Right lobe of liver (tissue), 6 donors: ENCODE results near the gene SLC13A4. TPM values are rescaled to one million over a fixed set of nuclear protein-coding genes. Genes with fewer than 3 reads are reported as not detected.

Experiments used
- ATAC-seq, 4 donors: fragments of 200-7000 bp; cut with Tn5 transposase; one replicate each; pipeline ENCODE4 v1.9.1; 2020; ENCODE audit warnings: mild to moderate bottlenecking in 4 of 4, moderate library complexity in 4 of 4
- DNase-seq, 3 donors: peaks; one replicate each; pipeline ENCODE4 v3.0.0-alpha.2; 2020
- H3K27ac ChIP-seq, 3 donors: fragments of 200-600 bp; one replicate each; pipeline ENCODE4 v1.8.0; 2022
- H3K27me3 ChIP-seq, 2 donors: fragments of 200-600 bp; one replicate each; pipeline ENCODE4 v1.8.0; 2022
- H3K36me3 ChIP-seq, 4 donors: fragments of 200-600 bp; sonication (generic) in 1 of 4; one replicate each; pipeline versions ENCODE4 v1.5.1 to v1.8.0; 2017 to 2022; ENCODE audit warnings: control low read depth in 1 of 4
- H3K4me1 ChIP-seq, 4 donors: fragments of 200-600 bp; sonication (generic) in 1 of 4; one replicate each; pipeline versions ENCODE4 v1.5.1 to v1.8.0; 2017 to 2022; ENCODE audit warnings: control low read depth in 1 of 4
- H3K4me3 ChIP-seq, 3 donors: fragments of 200-600 bp; one replicate each; pipeline ENCODE4 v1.8.0; 2022
- H3K9me3 ChIP-seq, 4 donors: fragments of 200-600 bp; sonication (generic) in 1 of 4; one replicate each; pipeline versions ENCODE4 v1.5.1 to v1.8.0; 2017 to 2022; ENCODE audit warnings: control low read depth in 1 of 4
- POLR2A ChIP-seq: fragments of 450-650 bp; IDR thresholded peaks from one replicate; pipeline ENCODE4 v1.6.1; 2017; ENCODE audit warnings: antibody characterized with exemption, mild to moderate bottlenecking
- WGBS: methylation state at CpG from one replicate; pipeline ENCODE4 v1.1.6; 2018; ENCODE audit warnings: low coverage, low lambda C conversion rate; ENCODE audit not compliant: insufficient coverage; ENCODE audit errors: missing lambda C conversion rate; 5-methylcytosine and 5-hydroxymethylcytosine counted together
- intact Hi-C, 2 donors: fragments of 100-400 bp; cut with DNase I; formaldehyde crosslinking; loops; one replicate each; pipeline versions ENCODE4 v1.11.2 to v1.14.1; 2022
- total RNA-seq, 6 experiments: library from RNA; depleted of rRNA in 2 of 6; stranded (reverse); fragments of >200 nt in 2 of 6; fragmentation: NEBNext Ultra II Directional in 3 of 6; extraction: Animal tissue kit (Norgen Biotek cat#: 25700) in 3 of 6; gene quantifications; one replicate each; pipeline versions ENCODE4 v1.1.0 to v1.2.4, GENCODE V29; 2016 to 2023
- TF ChIP-seq, protein P1 (sequence below), 4 donors: fragments of 200-600 bp in 3 of 4; fragments of 450-650 bp in 1 of 4; IDR thresholded peaks; one replicate each; pipeline versions ENCODE4 v1.5.1 to v1.8.0; 2016 to 2022; ENCODE audit warnings: antibody characterized with exemption in 4 of 4, mild to moderate bottlenecking in 2 of 4
- donor health status: DM: no; HTN: yes; CAD: no.
- donor health status: DM: no; HTN: no; CAD: no.
- donor health status: DM: no; HTN: no; CAD: no.
- donor health status: DM: no; HTN: yes; CAD: no.
- donor health status: DM: no; HTN: yes; CAD: no.

The SLC13A4 gene
- total RNA-seq, 6 experiments from 2014 or later = 0.09 to 0.25 (median 0.18) TPM; not detected in 2

DNA sequence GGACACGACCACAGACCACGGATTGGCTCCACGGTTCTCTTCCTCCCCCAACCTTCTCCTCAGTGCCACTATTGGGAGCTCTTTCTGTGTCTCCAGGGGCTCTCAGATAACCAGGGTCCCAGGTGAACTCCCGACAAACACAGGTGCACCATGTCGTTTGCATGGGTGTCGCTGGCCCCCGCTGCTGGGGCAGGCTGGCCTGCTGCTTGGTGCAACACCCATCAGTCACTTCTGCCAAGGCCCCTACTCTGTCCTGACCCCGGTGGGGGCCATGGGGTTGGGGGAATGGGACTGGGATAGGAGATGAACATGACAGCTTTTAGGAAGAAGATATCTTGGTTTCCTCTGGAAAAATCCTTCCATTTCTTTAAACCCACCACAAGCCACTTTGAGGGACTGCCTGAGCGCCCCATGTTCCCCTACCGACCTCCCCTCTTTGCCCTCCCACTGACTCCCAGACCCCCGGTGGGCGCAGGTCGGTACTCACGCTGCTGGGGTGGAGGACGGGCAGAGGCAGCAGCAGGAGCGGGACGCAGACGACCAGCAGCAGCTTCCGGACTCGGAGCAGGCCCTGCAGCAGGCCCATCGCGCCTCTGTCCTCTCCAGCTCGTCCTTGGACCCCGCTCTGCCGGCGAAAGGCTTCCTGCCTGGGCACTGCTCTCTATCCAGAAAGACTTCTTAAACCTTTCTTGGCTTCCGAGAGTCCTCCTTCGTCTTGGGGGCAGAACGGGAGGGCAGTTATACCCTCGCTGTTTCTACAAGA lies 894 bp downstream of the SLC13A4 start:
- WGBS = 78% methylated on average over 7 of the region's 30 CpGs
- Histone ChIP-seq H3K4me1 (no peaks in the 10 kb centered on the region), H3K4me3 (no peak overlapping the region), H3K27ac (no peak overlapping the region), H3K9me3 (no peaks in the 10 kb centered on the region), H3K27me3 (no peaks in the 10 kb centered on the region), H3K36me3 (no peaks in the 10 kb centered on the region)
- DNase-seq (no peak), ATAC-seq (peak in 1 of 4 donors; percentile 18)
- no peak for TF ChIP-seq POLR2A
- TF ChIP-seq, protein P1, sequence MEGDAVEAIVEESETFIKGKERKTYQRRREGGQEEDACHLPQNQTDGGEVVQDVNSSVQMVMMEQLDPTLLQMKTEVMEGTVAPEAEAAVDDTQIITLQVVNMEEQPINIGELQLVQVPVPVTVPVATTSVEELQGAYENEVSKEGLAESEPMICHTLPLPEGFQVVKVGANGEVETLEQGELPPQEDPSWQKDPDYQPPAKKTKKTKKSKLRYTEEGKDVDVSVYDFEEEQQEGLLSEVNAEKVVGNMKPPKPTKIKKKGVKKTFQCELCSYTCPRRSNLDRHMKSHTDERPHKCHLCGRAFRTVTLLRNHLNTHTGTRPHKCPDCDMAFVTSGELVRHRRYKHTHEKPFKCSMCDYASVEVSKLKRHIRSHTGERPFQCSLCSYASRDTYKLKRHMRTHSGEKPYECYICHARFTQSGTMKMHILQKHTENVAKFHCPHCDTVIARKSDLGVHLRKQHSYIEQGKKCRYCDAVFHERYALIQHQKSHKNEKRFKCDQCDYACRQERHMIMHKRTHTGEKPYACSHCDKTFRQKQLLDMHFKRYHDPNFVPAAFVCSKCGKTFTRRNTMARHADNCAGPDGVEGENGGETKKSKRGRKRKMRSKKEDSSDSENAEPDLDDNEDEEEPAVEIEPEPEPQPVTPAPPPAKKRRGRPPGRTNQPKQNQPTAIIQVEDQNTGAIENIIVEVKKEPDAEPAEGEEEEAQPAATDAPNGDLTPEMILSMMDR (IDR thresholded peaks at IDR 0.05) = no peak
- intact Hi-C loops = no loop called here

DNA sequence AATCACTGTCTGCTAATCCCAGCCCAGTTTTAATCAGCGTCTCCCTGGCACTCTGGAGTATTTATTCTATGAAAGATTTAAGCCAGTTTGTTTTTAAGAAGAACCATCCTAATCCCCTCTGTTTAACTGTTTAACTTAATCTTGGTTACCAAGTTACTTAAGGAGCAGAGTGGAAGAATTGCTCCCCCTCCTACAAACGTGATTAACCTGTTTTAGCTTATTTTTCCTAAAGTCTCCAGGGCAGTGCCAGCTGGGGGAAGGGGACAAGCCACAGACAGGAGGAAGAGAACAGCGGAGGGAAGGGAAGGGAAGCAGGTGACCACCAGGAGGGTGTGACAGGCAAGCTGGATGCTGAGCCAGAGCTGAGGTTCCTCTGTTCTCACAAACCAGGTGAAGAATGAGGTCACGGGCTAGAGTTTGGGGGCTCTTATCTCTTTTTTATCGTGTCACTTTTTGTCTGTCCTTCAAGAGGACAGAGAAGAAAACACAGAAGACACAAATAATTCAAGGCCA lies 1.7 kb downstream of the SLC13A4 start:
- Histone ChIP-seq H3K36me3 (no peaks in the 10 kb centered on the region), H3K27ac (no peak overlapping the region), H3K4me1 (no peaks in the 10 kb centered on the region), H3K27me3 (no peaks in the 10 kb centered on the region), H3K9me3 (no peaks in the 10 kb centered on the region), H3K4me3 (no peak overlapping the region)
- ATAC-seq (no peak), DNase-seq (no peak)
- TF ChIP-seq POLR2A = no peak
- TF ChIP-seq, protein P1 (IDR thresholded peaks at IDR 0.05) = no peak
- WGBS = 32% methylated on average over 4 of the region's 5 CpGs
- intact Hi-C loops = no loop called here

DNA sequence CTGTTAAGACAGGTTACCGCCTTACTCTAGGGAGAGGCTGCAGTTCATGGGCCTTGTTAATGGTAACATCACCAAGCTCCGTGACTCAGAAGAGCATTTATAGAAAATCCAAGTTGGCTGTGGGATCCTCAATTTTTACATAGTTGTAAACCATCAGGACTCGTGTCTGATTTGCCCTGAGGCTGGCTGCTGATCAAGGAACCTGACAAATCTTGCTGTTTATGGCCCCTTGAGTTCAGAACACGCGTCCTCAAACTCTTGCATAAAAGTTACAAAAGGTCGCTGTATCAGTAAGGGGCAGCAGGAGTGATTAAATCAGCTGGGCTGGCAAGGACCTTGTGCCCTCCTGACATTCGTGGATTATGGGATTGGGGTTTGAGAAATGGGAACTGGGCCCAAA lies 4.6 kb downstream of the SLC13A4 start:
- no peaks in the 10 kb centered on the region for H3K9me3 ChIP-seq
- intact Hi-C loops = no loop called here
- 79% methylated on average over 7 of the region's 7 CpGs for WGBS
- ATAC-seq = no peak
- DNase-seq = no peak
- no peaks in the 10 kb centered on the region for H3K27me3 ChIP-seq
- no peaks in the 10 kb centered on the region for H3K4me1 ChIP-seq
- no peak overlapping the region for H3K27ac ChIP-seq
- H3K36me3 ChIP-seq = no peaks in the 10 kb centered on the region
- TF ChIP-seq, protein P1 (IDR thresholded peaks at IDR 0.05) = no peak
- no peak for TF ChIP-seq POLR2A
- H3K4me3 ChIP-seq = no peak overlapping the region

DNA sequence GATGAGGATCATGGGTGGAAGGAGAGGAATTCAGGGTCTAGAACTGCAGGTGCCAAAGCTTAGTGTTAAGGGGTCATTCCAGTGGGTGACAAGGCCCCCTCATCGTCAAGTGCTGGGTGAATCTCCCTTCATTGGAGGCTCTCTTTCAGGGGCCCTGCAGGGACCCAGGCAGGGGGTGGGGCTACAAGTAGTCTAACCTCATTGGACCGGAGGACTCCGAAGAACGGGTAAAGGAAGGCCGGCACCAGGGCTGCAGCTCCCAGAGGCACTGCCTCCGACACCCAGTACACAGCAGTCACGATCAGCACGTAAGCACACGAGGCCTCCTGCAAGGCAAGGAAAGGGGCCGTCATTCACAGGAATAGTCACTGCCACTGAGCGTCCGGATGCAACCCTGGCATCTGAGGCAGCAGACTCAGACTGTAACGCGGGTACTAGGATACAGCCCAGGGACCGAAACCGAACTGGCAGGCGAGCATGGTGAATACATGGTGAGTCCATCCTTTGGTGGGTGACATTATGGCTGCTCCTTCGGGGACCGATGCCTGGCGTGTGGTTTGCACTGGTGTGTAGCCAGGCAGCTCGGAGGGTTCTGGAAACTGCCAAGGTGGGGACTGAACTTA lies 6.7 kb downstream of the SLC13A4 start:
- no peaks in the 10 kb centered on the region for H3K27me3 ChIP-seq
- DNase-seq (no peak), ATAC-seq (no peak)
- H3K9me3 ChIP-seq = no peaks in the 10 kb centered on the region
- H3K4me3 ChIP-seq = no peak overlapping the region
- H3K36me3 ChIP-seq = no peaks in the 10 kb centered on the region
- no peak overlapping the region for H3K27ac ChIP-seq
- WGBS = 89% methylated on average over 5 of the region's 21 CpGs
- TF ChIP-seq POLR2A = no peak
- TF ChIP-seq, protein P1 (IDR thresholded peaks at IDR 0.05) = no peak
- H3K4me1 ChIP-seq = no peaks in the 10 kb centered on the region
- intact Hi-C loops = no loop called here
